Mesothelial cell of epicardium (in vitro differentiated cells): ENCODE measurements around the gene ACTR5. TPM values are rescaled to one million over a fixed set of nuclear protein-coding genes. Genes with fewer than 3 reads are reported as not detected.
A peak's percentile ranks its signal among the peaks of the same experiment; 100 is the strongest.

Source experiments
- DNase-seq, 2 experiments: peaks; one replicate each; pipeline ENCODE4 v3.0.0; 2021; ENCODE audit warnings: low spot score in 2 of 2; ENCODE audit not compliant: unreplicated experiment in 2 of 2
- H3K27ac Mint-ChIP-seq: 2 replicates; pipeline ENCODE4 v1.8.0; 2021; ENCODE audit warnings: mixed read lengths
- H3K27me3 Mint-ChIP-seq: 2 replicates; pipeline ENCODE4 v1.8.0; 2021; ENCODE audit warnings: low read depth, mixed read lengths
- H3K36me3 Mint-ChIP-seq: 2 replicates; pipeline ENCODE4 v1.8.0; 2021; ENCODE audit warnings: mixed read lengths
- H3K4me1 Mint-ChIP-seq: 2 replicates; pipeline ENCODE4 v1.8.0; 2021; ENCODE audit warnings: mixed read lengths
- H3K4me3 Mint-ChIP-seq: 2 replicates; pipeline ENCODE4 v1.8.0; 2021; ENCODE audit warnings: mild to moderate bottlenecking, moderate library complexity, mixed read lengths
- H3K9me3 Mint-ChIP-seq: 2 replicates; pipeline ENCODE4 v1.8.0; 2021; ENCODE audit warnings: mixed read lengths
- total RNA-seq: library from RNA; stranded (reverse); gene quantifications from 3 replicates; pipeline ENCODE4 v1.2.1, GENCODE V29; 2021
- TF ChIP-seq, protein P1 (sequence below): fragments of 200-600 bp; sonication (generic); IDR thresholded peaks from one replicate; pipeline ENCODE4 v1.5.0; 2021; ENCODE audit warnings: antibody characterized with exemption; ENCODE audit not compliant: unreplicated experiment

ACTR5 gene
- total RNA-seq, 1 donor from 2014 or later = 9.5 TPM

DNA sequence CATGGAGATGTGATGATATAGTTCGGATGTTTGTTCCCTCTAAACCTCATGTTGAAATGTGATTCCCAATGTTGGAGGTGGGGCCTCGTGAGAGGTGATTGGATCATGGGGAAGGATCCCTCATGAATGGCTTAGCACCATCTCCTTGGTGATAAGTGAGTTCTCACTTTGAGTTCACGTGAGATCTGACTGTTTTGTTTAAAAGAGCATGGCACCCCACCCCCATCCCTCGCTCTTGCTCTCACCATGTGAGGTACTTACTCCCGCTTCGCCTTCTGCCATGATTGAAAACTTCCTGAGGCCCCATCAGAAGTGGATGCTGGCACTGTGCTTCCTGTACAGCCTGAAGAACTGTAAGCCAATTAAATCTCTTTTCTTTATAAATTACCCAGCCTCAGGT lies 13.1 kb upstream of the ACTR5 start:
- DNase-seq = no peak
- H3K27ac Mint-ChIP-seq = no peak overlapping the region
- no peak overlapping the region for H3K4me3 Mint-ChIP-seq
- H3K9me3 Mint-ChIP-seq = no peaks in the 10 kb centered on the region
- H3K27me3 Mint-ChIP-seq = peaks cover 95% of the 10 kb centered on the region
- no peaks in the 10 kb centered on the region for H3K36me3 Mint-ChIP-seq
- TF ChIP-seq, protein P1, sequence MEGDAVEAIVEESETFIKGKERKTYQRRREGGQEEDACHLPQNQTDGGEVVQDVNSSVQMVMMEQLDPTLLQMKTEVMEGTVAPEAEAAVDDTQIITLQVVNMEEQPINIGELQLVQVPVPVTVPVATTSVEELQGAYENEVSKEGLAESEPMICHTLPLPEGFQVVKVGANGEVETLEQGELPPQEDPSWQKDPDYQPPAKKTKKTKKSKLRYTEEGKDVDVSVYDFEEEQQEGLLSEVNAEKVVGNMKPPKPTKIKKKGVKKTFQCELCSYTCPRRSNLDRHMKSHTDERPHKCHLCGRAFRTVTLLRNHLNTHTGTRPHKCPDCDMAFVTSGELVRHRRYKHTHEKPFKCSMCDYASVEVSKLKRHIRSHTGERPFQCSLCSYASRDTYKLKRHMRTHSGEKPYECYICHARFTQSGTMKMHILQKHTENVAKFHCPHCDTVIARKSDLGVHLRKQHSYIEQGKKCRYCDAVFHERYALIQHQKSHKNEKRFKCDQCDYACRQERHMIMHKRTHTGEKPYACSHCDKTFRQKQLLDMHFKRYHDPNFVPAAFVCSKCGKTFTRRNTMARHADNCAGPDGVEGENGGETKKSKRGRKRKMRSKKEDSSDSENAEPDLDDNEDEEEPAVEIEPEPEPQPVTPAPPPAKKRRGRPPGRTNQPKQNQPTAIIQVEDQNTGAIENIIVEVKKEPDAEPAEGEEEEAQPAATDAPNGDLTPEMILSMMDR = no peak
- peaks cover 8% of the 10 kb centered on the region for H3K4me1 Mint-ChIP-seq

DNA sequence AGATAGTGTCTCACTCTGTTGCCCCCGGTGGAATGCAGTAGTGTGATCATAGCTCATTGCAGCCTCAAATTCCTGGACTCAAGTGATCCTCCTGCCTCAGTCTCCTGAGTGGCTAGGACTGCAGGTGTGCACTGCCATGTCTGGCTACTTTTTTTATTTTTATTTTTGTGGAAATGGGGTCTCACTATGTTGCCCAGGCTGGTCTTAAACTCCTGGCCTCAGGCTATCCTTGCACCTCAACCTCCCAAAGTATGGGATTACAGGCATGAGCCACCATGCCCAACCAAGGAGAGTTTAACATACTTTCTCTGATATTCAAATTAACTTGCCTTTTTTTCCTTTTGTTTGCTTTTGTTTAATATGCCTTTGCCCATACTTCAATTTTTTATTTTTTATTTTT lies 10.4 kb upstream of the ACTR5 start:
- no peaks in the 10 kb centered on the region for H3K36me3 Mint-ChIP-seq
- H3K27ac Mint-ChIP-seq = no peak overlapping the region
- no peak overlapping the region for H3K4me3 Mint-ChIP-seq
- H3K4me1 Mint-ChIP-seq = no peaks in the 10 kb centered on the region
- peaks cover 95% of the 10 kb centered on the region for H3K27me3 Mint-ChIP-seq
- H3K9me3 Mint-ChIP-seq = no peaks in the 10 kb centered on the region
- TF ChIP-seq, protein P1 = no peak
- DNase-seq = no peak

DNA sequence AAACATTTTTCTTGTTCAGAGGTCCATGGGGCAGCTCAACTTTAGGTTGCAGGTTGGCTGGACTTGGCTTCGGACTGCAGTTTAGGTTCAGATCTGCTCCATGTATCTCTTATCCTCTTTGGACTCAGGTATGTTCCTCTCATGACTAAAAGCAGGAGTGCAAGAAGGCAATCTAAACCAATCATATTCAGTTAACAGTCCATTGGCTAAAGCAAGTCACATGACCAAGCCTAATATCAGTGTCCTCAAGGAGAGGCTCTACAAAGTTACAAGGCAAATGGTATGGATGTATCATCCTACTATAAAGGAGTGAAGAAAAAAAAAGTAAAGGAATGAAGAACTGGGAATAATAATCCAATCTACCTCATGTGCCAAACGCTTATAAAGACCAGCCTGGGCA lies 2.5 kb upstream of the ACTR5 start:
- Mint-ChIP-seq H3K27ac (no peak overlapping the region), H3K27me3 (peaks cover 32% of the 10 kb centered on the region), H3K4me3 (no peak overlapping the region), H3K36me3 (peaks cover 1% of the 10 kb centered on the region), H3K9me3 (no peaks in the 10 kb centered on the region), H3K4me1 (peaks cover 13% of the 10 kb centered on the region)
- TF ChIP-seq, protein P1 = no peak
- no peak for DNase-seq

DNA sequence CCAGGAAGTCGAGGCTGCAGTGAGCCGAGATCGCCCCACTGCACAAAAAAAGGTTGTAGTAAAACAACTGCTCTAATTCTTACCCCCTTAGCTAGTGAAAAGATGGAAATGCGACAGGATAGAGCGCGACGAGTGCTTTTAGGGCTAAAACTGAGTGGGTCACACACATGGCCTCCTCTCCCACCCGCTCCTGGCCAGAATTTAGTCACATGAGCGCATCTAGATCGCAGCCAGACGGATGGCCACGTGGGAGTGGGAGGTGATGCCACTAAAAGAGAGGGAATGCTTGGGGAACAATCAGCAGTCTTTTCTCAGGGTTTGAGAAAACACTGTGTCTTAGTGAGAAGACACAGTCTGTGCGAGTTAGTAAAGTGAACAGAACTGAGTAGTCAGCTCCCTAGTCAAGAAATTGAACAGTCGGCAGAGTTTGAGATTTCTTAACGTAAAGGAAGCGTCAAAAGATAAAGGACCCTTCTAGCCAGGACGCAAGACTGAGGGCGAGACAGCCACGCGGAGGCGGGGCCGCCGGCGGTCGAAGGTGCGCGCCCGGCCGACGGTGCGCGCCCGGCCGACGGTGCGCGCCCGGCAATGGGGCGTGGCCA lies 664 bp upstream of the ACTR5 start:
- H3K9me3 Mint-ChIP-seq = no peaks in the 10 kb centered on the region
- peaks cover 14% of the 10 kb centered on the region for H3K27me3 Mint-ChIP-seq
- TF ChIP-seq, protein P1 = no peak
- DNase-seq = no peak
- peak overlapping the region; percentile 98 for H3K4me3 Mint-ChIP-seq
- H3K27ac Mint-ChIP-seq = peak overlapping the region; percentile 71
- H3K4me1 Mint-ChIP-seq = peaks cover 13% of the 10 kb centered on the region
- H3K36me3 Mint-ChIP-seq = peaks cover 2% of the 10 kb centered on the region

DNA sequence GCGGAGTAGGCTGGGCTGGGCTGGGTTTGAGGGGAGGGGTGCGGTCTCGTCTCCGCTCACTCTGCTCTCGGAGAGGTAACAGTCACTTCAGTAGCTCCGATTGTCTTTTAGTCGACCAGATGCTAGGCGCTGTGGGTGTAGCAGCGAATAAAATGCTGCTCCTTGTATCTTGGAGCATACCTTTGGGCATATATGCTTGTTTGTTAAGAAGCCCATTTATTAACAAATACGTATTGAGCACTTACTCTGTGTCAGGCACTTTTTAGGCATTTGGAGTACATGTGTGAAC lies 545 bp downstream of the ACTR5 start:
- DNase-seq = peak in 1 of 2 experiments; percentile 57
- H3K9me3 Mint-ChIP-seq = no peaks in the 10 kb centered on the region
- peak overlapping the region; percentile 84 for H3K4me3 Mint-ChIP-seq
- peaks cover 6% of the 10 kb centered on the region for H3K27me3 Mint-ChIP-seq
- peaks cover 4% of the 10 kb centered on the region for H3K36me3 Mint-ChIP-seq
- TF ChIP-seq, protein P1 = no peak
- H3K27ac Mint-ChIP-seq = peak overlapping the region; percentile 81
- peaks cover 13% of the 10 kb centered on the region for H3K4me1 Mint-ChIP-seq
